Measurements from ENCODE around the gene ZSCAN23. TPM values are rescaled to one million over a fixed set of nuclear protein-coding genes. Genes with fewer than 3 reads are reported as not detected.
A peak's percentile ranks its signal among the peaks of the same experiment; 100 is the strongest.
"Not testable (repeated sequence)": the region's sequence is repeated elsewhere in the genome, so short reads cannot be mapped to it uniquely, and the experiment has no call there.

The ZSCAN23 gene
- total RNA-seq, 1 experiment from 2014 or later = 2.9 TPM

- Histone ChIP-seq H2BK120ac (ENCODE audit: low read depth, low read length, poor library complexity, severe bottlenecking) (no peak overlapping the region), H3K4me2 (ENCODE audit: insufficient read depth, insufficient read length, low read length) (peak overlapping the region; percentile 71), H4K91ac (ENCODE audit: insufficient read length, low read depth, low read length) (no peak overlapping the region), H3K4ac (ENCODE audit: low read depth, low read length) (no peak overlapping the region), H3K27ac (ENCODE audit: insufficient read length, low read depth, low read length) (no peak overlapping the region), H3K27me3 (ENCODE audit: insufficient read depth, low read length) (no peaks in the 10 kb centered on the region), H2BK15ac (ENCODE audit: low read depth, low read length) (no peak overlapping the region), H3K56ac (ENCODE audit: insufficient read length, low read depth, low read length) (no peak overlapping the region), H2BK5ac (ENCODE audit: insufficient read length, low read length) (no peak overlapping the region), H2AK5ac (ENCODE audit: insufficient read length, low read length) (no peak overlapping the region), H3K18ac (ENCODE audit: insufficient read length, low read depth, low read length) (no peak overlapping the region), H2BK20ac (ENCODE audit: low read depth, low read length, poor library complexity, severe bottlenecking) (no peak overlapping the region), H4K8ac (replicated peaks; ENCODE audit: insufficient read length, low read depth, low read length) (no peak overlapping the region), H4K5ac (ENCODE audit: insufficient read length, low read depth, low read length) (no peak overlapping the region), H2AFZ (ENCODE audit: low read length) (peak overlapping the region; percentile 65), H3T11ph (ENCODE audit: low read length) (no peak overlapping the region), H3K4me1 (ENCODE audit: insufficient read depth, low read length) (no peaks in the 10 kb centered on the region), H3K23me2 (ENCODE audit: insufficient read length, low read depth, low read length, poor library complexity, severe bottlenecking) (peaks cover 3% of the 10 kb centered on the region), H3K14ac (ENCODE audit: insufficient read depth, low read length) (no peak overlapping the region), H3K79me2 (ENCODE audit: insufficient read depth, low read length) (no peaks in the 10 kb centered on the region), H3K9ac (ENCODE audit: extremely low read depth, insufficient read length, low read length) (no peak overlapping the region), H4K20me1 (ENCODE audit: control insufficient read depth, insufficient read depth, insufficient read length) (no peaks in the 10 kb centered on the region), H3K23ac (ENCODE audit: insufficient read length, low read depth, low read length) (no peak overlapping the region), H2BK12ac (ENCODE audit: insufficient read length, low read depth, low read length) (no peak overlapping the region), H3K9me3 (ENCODE audit: control insufficient read depth, low read depth, low read length) (no peaks in the 10 kb centered on the region), H3K79me1 (ENCODE audit: insufficient read depth, low read depth, low read length, poor library complexity, severe bottlenecking) (no peaks in the 10 kb centered on the region)
- no peak overlapping the region for H3K27ac Mint-ChIP-seq
- peaks cover 0 to 2% of the 10 kb centered on the region in 2 experiments; a peak in 1 of 5 replicates for H3K9me3 Mint-ChIP-seq
- peaks cover 2% of the 10 kb centered on the region; the same call in 1 of the 2 replicates for H3K27me3 Mint-ChIP-seq (ENCODE audit: low read depth)
- WGBS (ENCODE audit: extremely low coverage, insufficient read length, low lambda C conversion rate) = no CpG with 5 or more reads among the region's 18 CpGs
- no peak for DNase-seq
- H3K36me3 Mint-ChIP-seq (ENCODE audit: insufficient read depth in 1 of 3, low read depth in 3 of 3) = no peaks in the 10 kb centered on the region
- H3K4me1 Mint-ChIP-seq = peaks cover 0 to 2% of the 10 kb centered on the region in 2 experiments; a peak in 2 of 4 replicates
- no peak for TF ChIP-seq CTCF (conservative IDR thresholded peaks at IDR 0.05)
- peak overlapping the region; percentile 82 to 95 for H3K4me3 Mint-ChIP-seq
Measured at GRCh38 chr6:28474441-28475219, 31.3 kb upstream of the ZSCAN23 start.

- not testable (repeated sequence) for H3K4me3 Mint-ChIP-seq; H2BK5ac ChIP-seq (ENCODE audit: insufficient read length, low read length); H3T11ph ChIP-seq (ENCODE audit: low read length); H3K79me2 ChIP-seq (ENCODE audit: insufficient read depth, low read length); H3K79me1 ChIP-seq (ENCODE audit: insufficient read depth, low read depth, low read length, poor library complexity, severe bottlenecking); H4K91ac ChIP-seq (ENCODE audit: insufficient read length, low read depth, low read length); H3K9ac ChIP-seq (ENCODE audit: extremely low read depth, insufficient read length, low read length); H3K9me3 Mint-ChIP-seq; H3K36me3 Mint-ChIP-seq (ENCODE audit: insufficient read depth in 1 of 3, low read depth in 3 of 3); H2AFZ ChIP-seq (ENCODE audit: low read length); H3K27ac ChIP-seq (ENCODE audit: insufficient read length, low read depth, low read length); H3K18ac ChIP-seq (ENCODE audit: insufficient read length, low read depth, low read length); H3K23me2 ChIP-seq (ENCODE audit: insufficient read length, low read depth, low read length, poor library complexity, severe bottlenecking); DNase-seq; H4K8ac ChIP-seq (replicated peaks; ENCODE audit: insufficient read length, low read depth, low read length); H2BK12ac ChIP-seq (ENCODE audit: insufficient read length, low read depth, low read length); H2AK5ac ChIP-seq (ENCODE audit: insufficient read length, low read length); H4K20me1 ChIP-seq (ENCODE audit: control insufficient read depth, insufficient read depth, insufficient read length); H3K4me1 Mint-ChIP-seq; H3K27ac Mint-ChIP-seq; H3K56ac ChIP-seq (ENCODE audit: insufficient read length, low read depth, low read length); H3K4me1 ChIP-seq (ENCODE audit: insufficient read depth, low read length); H2BK120ac ChIP-seq (ENCODE audit: low read depth, low read length, poor library complexity, severe bottlenecking); H3K4ac ChIP-seq (ENCODE audit: low read depth, low read length); H4K5ac ChIP-seq (ENCODE audit: insufficient read length, low read depth, low read length); H2BK15ac ChIP-seq (ENCODE audit: low read depth, low read length); H3K14ac ChIP-seq (ENCODE audit: insufficient read depth, low read length); H2BK20ac ChIP-seq (ENCODE audit: low read depth, low read length, poor library complexity, severe bottlenecking); H3K4me2 ChIP-seq (ENCODE audit: insufficient read depth, insufficient read length, low read length); H3K23ac ChIP-seq (ENCODE audit: insufficient read length, low read depth, low read length); H3K27me3 ChIP-seq (ENCODE audit: insufficient read depth, low read length); H3K9me3 ChIP-seq (ENCODE audit: control insufficient read depth, low read depth, low read length)
- H3K27me3 Mint-ChIP-seq (ENCODE audit: low read depth) = peaks cover 18% of the 10 kb centered on the region
- no CpG with 5 or more reads among the region's 45 CpGs for WGBS (ENCODE audit: extremely low coverage, insufficient read length, low lambda C conversion rate)
Measured at GRCh38 chr6:28469153-28469745, 26.0 kb upstream of the ZSCAN23 start.

Measured in H9 (cell line).